Spleen (tissue), 7 donors: Measurements from ENCODE around the gene ARSK.

Experiments
- CTCF ChIP-seq, 11 experiments: fragments of 200-600 bp in 7 of 11; fragments of 450-650 bp in 4 of 11; sonication (generic) in 4 of 11; IDR thresholded peaks in 8 of 11; conservative IDR thresholded peaks in 3 of 11; 1 replicate in 7 of 11; 2 replicates in 4 of 11; pipeline versions ENCODE4 v1.4.0 to v1.8.0; 2016 to 2021; ENCODE audit warnings: antibody characterized with exemption in 11 of 11, inconsistent platforms in 4 of 11, mild to moderate bottlenecking in 1 of 11
- POLR2A ChIP-seq, 3 donors: fragments of 450-650 bp; IDR thresholded peaks; one replicate each; pipeline ENCODE4 v1.5.1; 2017; ENCODE audit warnings: antibody characterized with exemption in 3 of 3, mild to moderate bottlenecking in 1 of 3
- POLR2AphosphoS5 ChIP-seq, 3 donors: sonication (generic); formaldehyde crosslinking; IDR thresholded peaks; one replicate each; pipeline ENCODE4 v1.5.1; 2017; ENCODE audit warnings: antibody characterized with exemption in 3 of 3
- donor health status: DM: no; HTN: no; CAD: no; lungs with moderate emphysema.
- donor health status: DM: no; HTN: no; CAD: no.
- donor health status: DM: no; HTN: no; CAD: no.

- TF ChIP-seq CTCF (IDR thresholded peaks at IDR 0.05 in 8 of 11, conservative IDR thresholded peaks at IDR 0.05 in 3 of 11): no peak
- TF ChIP-seq POLR2AphosphoS5 (IDR thresholded peaks at IDR 0.05): no peak
- TF ChIP-seq POLR2A (IDR thresholded peaks at IDR 0.05): no peak
Observed at GRCh38 chr5:95555553-95555952, 652 bp downstream of the ARSK start.
